GM12892 (cell line): ENCODE results near the gene CNPY1. TPM values are rescaled to one million over a fixed set of nuclear protein-coding genes. Genes with fewer than 3 reads are reported as not detected.
"Not testable (repeated sequence)": the region's sequence is repeated elsewhere in the genome, so short reads cannot be mapped to it uniquely, and the experiment has no call there.

Source experiments
- DNase-seq: peaks from one replicate; pipeline ENCODE4 v3.0.0; 2011; ENCODE audit not compliant: insufficient read length
- FAIRE-seq: peaks from 2 replicates; lab custom pipeline; 2011; peaks lifted over from hg19 to GRCh38; lab: Jason Lieb, UNC
- POLR2A ChIP-seq: IDR thresholded peaks from 2 replicates; pipeline ENCODE4 v1.6.1; 2011; ENCODE audit warnings: low read depth, low read length, control low read depth
- POLR2AphosphoS5 ChIP-seq: IDR thresholded peaks from 2 replicates; pipeline ENCODE4 v1.6.1; 2011; ENCODE audit warnings: low read depth, low read length, control low read depth
- TAF1 ChIP-seq: IDR thresholded peaks from 2 replicates; pipeline ENCODE4 v1.6.1; 2011; ENCODE audit warnings: low read depth, mild to moderate bottlenecking, control low read depth, low read length, borderline replicate concordance
- polyA plus RNA-seq: library from polyadenylated mRNA; unstranded; fragments of >200 nt; gene quantifications from one replicate; pipeline ENCODE4 v1.2.1, GENCODE V29; 2012; ENCODE audit warnings: missing spikeins, inconsistent platforms; ENCODE audit not compliant: missing spikeins

CNPY1 gene
- polyA plus RNA-seq, result not detected

DNA sequence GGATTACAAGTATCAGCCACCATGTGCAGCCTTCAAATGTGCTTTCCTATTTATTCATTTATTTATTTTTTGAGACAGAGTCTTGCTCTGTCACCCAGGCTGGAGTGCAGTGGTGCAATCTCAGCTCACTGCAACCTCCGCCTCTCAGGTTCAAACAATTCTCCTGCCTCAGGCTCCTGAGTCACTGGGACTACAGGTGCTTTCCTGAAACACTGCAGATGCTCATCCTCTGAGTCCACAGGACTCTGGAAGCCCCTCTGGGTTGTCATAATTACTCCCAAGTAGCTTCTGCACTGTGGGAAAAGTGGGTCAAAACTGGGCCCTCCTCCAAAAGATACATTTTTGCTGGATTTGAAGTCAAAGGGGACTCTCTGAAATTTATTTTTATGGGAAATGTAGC is at the start of gene CNPY1:
Gene CNPY1, minus strand, starts transcription at position 111 of the 400 bp plus-strand sequence. CDS start 630 bp downstream, outside the sequence.
- FAIRE-seq, DNase-seq: not testable (repeated sequence)

GRCh38 chr7:155594961-155595366 is 48.6 kb upstream of the CNPY1 start:
- DNase-seq (no peak), FAIRE-seq (no peak)

DNA sequence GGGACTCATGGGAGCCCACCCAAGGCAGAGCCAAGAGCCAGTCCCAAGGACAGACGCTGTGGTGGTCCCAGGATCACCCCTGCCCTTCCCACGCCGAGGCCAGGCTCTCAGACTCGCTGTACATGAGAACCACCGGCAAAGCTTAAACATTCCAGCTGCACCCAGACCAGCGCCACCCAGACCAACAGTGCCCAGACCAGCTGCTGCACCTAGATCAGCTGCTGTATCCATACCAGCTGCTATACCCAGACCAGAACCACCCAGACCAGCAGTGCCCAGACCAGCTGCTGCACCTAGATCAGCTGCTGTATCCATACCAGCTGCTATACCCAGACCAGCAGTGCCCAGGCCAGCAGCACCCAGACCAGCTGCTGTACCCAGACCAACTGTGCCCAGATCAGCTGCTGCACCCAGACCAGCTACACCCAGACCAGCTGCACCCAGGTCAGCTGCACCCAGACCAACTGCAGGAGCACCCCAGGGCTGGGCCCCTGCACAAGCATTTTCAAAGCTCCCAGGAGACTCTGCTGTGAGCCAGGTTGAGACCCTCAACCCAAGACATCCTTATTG is 47.9 kb upstream of the CNPY1 start:
- DNase-seq (no peak), FAIRE-seq (no peak)
- TF ChIP-seq POLR2AphosphoS5 (no peak), TAF1 (no peak), POLR2A (no peak)

More at GRCh38 chr7:155594961-155595366, 48.6 kb upstream of the CNPY1 start:
- TF ChIP-seq POLR2A (no peak), POLR2AphosphoS5 (no peak), TAF1 (no peak)

DNA sequence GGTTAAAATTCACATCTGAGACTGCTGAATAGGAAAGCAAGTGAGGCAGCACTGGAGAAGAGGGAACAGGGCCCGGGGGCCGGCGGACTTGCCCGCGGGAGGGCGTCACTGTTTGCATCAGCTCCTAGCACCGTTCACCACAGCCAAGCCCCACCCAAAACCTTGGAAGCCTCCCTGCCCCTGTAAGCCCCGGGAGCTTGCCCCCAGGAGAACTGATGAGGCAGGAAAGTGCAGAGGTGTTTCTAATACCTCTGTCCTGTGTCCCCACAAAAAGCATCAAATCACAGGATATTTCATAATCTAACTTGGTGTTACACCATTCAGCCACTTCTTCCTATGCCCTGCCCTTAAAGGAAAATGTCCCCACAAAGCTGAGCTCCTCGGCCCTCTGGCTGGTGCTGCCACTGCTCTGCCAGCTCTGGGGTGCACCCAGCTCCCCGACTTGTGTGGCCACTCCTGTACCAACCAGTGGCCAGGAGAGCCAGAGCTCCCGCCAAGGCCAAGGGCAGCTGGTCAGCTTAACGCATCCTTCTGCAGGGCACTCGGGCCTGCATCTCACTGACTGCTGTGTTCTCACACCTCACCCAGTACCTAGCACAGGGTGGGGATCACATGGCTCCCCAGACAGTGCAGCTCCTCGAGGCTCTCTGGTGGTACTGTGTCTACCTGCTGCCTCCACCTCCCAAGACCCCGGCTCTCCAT is 47.3 kb upstream of the CNPY1 start:
- FAIRE-seq (no peak), DNase-seq (no peak)
- TF ChIP-seq TAF1 (no peak), POLR2AphosphoS5 (no peak), POLR2A (no peak)

DNA sequence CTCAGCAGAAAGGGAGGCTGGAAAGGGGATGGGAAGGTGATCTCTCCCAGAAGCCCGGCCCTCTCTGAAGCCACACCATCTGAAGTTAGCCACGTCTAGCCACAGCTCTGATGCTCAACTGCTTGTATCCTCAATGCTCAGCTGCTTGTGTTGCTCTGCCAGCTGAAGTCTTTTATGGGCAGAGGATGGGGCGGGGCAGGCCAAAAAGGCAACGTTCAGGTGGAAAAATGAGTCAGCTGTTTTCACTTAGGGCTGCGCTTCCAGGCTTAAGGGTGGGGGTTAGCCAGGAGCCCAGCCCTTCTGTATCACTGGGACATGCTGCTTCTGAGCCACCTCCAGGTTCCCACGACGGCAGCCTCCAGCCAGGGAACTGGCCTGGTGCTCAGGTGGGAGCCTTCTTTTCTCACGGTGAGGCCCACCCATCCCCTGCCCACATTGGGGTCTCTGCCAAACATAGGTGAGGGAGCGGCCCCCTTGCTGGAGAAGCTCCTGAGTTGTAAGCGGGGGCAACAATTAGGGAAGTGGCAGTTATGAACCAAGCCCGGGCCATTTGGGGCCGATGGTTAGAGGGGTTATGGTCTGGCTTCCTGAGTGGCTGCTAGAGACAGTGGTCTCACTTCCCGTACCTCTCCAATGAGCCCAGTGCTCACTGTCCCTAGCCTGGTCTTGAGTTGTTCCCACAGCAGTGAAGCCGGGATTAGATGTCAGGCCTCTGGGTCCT is 44.9 kb upstream of the CNPY1 start:
- DNase-seq, result no peak
- no peak for FAIRE-seq
- TF ChIP-seq POLR2AphosphoS5 (no peak), TAF1 (no peak), POLR2A (no peak)

- DNase-seq (no peak), FAIRE-seq (no peak)
- TF ChIP-seq POLR2AphosphoS5 (no peak), POLR2A (no peak), TAF1 (no peak)
Observed at GRCh38 chr7:155590215-155591018, 44.1 kb upstream of the CNPY1 start.

DNA sequence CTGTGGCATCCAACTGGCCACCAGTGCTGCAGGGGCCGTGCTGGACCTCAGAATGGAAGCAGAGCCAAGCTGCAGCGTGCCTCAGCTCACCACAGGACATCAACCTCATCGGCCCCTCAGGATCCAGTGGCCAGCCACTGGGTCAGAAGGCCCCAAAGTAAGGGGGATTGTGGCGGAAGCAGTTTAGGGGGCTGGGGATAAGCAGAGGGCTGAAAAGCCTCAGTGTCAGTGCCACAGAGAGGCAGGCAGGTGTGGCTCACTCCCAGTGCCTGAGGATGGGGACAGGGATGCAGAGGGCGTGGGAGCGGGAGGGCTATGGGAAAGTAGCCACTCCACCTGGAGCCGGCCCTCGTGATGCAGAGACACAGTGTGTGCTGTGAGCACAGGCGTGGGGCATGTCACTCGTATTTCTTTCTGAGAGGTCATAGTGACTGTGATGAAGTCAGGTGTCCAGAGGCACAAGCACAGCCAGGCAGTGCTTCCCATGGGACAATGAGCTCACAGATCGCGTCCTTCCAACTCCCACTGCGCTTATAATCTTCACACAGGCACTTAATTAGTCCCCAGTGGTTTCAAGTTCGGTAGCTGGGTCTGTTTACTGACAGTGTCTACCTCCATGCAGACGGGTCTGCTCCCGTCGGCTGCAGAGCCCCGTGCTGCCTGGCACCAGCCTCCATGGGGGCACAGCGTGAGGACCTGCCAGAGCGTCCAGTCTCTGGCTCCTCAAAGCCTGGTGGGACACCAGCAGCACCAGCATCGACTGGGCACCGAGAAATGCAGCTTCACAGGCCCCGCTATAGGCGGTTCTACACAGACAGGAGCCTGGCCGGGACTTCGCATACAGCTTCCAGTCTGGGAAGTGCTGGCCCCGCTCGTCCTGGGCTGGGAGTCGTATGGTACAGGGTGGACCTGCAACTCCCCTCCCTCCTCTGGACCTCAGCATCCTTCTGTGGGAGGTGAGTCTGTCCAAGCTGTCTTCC is 42.9 kb upstream of the CNPY1 start:
- TF ChIP-seq TAF1, result no peak
- no peak for DNase-seq
- no peak for FAIRE-seq

DNA sequence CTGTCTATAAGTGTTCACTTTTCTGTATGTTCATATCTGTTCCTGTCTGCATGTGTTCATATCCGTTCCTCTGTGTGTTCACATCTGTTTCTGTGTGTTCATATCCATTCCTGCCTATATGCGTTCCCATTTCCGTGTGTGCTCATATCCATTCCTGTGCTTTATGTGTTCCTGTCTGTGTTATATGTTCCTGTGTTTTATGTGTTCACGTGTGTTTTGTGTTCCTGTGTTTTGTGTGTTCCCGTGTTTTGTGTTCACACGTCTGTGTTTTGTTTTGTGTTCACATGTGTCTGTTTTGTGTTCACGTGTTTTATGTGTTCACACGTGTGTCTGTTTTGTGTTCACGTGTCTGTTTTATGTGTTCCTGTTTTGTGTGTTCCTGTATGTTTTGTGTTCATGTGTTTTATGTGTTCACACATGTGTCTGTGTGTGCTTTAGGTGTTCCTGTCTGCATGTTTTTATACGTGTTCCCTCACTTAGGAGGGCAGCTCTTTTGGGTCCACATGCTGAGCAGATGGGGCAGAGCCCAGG is 42.2 kb upstream of the CNPY1 start:
- no peak for TF ChIP-seq POLR2A
- no peak for TF ChIP-seq POLR2AphosphoS5
- no peak for TF ChIP-seq TAF1
- DNase-seq, result no peak
- no peak for FAIRE-seq

GRCh38 chr7:155587486-155587885 is 41.1 kb upstream of the CNPY1 start:
- DNase-seq (no peak), FAIRE-seq (no peak)
- TF ChIP-seq POLR2A, result no peak
- TF ChIP-seq TAF1, result no peak
- no peak for TF ChIP-seq POLR2AphosphoS5

DNA sequence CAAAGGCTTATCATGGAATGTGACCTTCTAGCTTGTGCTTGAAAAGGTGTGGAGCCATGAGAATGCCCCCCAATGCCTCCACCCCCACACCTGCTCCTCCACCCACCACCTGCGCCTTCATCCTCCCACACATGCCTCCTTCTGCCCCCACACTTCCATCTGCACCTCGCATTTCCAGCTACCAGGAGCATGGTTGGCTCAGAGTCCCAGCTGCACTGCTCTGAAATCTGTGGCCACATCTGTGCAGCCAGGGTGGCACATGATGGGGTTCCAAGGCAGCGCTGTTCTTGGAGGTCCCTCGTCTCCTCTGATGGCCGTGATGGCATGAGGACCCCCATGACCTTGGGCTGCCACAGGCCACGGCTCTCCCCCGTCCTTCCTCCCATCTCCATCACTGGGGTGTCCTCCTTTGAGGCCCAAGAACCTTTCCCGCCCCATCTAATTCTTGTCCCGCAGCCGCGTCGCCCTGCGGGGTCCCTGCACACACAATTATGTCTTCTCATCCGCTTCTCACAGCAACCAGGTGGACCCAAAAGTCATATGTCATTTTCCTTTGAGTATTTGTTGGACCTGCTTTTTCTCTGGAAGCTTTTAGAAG is 40.6 kb upstream of the CNPY1 start:
- TF ChIP-seq POLR2AphosphoS5, result no peak
- TF ChIP-seq POLR2A, result no peak
- no peak for TF ChIP-seq TAF1
- FAIRE-seq (no peak), DNase-seq (no peak)
